NCI-H2029 treated with DMSO at 0.1 percent for 48 hours (cell line): ENCODE measurements around the gene TRAM2.

Source experiments
- DNase-seq: peaks from one replicate; lab custom pipeline; 2025; lab: John Stamatoyannopoulos, UW

Gene TRAM2

DNA sequence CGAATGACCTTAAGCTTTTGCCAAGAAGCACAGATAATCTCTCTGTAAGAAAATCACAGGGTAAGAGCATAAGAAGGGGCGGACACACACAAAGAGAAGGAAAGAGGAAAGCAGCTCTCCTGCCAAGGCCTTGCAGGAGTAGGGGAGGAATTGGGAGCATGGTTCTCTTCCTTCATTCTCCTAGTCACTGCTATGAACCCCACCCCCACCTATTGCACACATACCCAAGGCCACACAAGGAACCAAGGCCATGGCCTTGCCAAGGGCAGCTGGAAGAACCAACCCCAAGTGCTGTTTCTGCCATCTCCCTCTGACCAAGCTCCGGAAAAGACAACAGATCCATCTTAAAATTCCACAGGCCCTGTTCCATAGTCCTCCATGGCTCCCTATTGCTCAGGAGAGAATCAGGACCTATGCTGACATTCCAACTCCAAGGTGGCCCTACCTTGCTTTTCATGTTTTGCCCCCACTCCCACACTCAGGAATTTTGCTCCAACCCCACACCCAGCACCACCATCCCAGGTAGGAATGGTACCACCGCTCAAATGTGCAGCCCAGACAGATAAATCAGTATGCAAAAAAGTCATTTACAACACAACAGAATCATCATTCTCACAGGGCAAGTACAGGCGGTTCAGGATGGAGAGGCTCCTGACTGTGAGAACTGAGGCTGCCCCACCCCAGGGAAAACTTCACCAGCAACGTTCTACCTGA is 31.3 kb downstream of the TRAM2 start:
- DNase-seq, result no peak

DNA sequence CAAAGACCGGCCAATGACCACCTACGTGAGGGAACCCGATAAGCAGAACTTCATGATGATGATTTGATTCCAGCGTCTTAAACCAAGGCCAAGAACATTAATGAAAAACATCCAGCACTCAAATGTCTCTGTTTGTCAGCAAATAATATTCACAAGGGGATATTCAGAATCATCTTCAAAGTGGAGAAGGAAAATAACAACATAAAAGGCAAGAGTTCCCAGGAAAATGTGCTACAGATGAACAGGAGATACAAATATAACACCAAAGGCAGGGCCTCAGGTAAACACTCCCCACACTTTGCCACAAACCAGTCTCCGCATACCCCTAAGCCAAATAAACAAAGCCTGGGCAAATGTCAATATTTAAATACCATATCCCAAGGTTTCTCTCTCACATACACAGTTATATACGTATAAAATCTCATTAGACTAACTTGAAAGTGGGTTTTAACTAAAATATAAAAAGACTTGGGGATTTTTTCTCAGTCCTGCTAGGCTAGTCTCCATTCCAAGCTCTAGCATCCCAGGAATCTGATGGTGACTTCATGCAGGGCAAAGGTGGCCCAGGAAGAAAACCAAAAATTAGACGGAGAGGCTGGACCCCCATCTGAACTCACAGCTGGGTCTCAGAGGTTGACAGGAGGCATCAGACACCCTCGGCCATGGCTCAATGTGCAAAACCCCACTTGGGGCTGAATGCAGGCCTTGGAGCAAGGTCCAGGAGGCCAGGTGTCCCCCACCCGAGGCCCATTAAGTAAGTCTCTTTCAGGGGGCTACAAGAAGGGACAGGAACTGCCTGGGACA is 32.1 kb downstream of the TRAM2 start:
- DNase-seq, result no peak

DNA sequence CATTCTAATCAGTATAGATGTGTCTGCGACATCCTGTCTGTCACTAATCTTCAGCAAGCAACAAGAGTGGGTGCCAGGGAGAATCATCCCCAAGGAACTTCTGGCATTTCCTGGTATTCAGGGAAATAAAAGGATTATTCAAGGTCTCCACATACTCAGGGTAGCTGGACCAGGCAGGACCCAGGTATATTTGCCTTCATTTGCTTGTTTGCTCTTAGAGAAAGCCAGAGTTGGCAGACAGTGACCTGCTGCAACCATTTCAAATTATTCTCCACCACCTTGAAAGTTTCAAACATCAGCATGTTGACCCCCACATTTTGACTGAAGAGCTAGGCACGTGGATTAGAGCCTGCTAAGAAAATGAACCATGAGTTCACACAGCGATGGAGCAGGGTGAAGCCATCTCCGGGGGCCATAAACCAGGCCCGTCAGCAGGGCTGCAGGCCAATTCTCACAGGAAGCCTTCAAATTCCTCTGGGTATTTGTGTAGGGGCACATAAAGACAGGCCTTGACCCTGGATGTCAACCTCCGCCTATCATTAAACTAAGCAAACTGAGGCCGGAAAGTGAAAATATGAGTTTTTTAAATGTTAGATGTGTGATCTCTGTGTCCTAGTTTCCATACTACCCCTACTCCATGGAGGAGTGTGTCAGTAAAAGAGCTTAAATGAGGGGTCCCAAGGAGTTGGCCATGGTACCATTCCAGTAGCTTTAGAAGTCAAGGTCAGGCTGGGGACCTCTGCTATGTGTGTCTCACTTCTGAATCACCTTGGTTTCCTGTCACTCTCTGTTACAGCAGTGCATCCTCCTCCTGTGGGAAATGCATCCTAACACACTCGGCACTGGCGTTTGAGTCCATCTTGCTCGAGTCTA is 32.9 kb downstream of the TRAM2 start:
- no peak for DNase-seq

DNA sequence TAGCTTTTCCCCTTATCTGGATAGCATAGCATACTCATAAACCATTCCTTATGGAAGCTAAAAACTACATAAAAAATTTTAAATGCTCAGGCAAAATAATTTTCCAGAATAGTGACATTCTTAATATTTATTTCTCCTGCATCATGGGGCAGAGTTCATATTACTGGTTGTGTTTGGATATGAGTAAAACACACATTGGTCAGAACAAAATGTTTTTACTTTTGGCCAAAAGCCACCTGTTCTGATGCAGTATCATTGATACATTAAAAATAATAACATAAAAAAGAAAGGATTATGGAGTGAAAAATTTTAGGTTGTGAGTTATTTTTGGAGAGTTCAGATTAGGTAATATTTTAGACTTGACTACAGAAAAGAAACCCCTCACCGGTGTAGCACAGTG is 33.6 kb downstream of the TRAM2 start:
- no peak for DNase-seq

DNA sequence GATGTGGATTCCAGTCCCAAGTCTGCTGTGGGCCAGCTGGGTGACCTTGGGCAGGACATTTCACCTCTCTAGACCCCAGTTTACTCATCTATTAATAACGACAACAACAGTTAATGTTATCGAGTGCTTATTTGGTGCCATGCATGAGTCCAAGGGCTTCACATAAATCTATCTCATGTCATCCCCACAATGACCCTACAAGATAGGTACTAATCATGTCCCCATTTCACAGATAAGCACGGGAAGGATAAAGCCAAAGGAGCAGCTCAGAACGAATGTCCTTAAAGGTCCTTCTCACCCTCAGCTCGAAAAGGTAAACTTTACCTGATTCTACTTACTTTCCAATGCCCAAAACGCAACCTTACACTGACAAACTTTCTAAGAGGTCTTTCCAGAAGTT is 35.7 kb downstream of the TRAM2 start:
- no peak for DNase-seq

DNA sequence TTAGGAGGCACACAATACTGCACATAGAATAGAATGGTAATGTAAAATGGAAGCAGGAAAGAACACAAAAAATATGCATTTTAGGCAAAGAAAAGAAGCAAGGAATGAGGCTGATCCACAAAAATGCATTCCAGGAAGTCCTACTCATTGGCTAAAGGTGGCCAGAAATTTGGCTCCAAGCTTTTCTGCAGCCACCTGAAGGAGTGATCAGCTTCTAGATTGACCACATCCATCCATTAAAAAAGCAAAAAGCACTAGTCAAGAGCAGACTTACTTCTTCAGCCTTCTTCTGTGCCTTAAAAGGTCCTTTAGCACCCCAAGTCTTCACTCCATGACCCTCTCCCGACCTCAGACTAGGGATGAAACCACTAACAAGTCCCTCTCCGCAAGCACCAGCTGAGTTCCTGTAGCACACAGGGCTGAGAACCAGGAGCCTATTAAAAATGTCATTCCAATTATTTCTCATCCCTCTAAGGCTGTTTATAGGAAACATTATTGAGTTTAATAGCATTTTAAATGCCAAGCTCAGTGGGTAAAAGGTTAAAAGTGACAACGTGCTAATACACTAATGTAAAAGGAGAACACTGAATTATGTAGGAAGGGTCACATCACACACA is 36.5 kb downstream of the TRAM2 start:
- no peak for DNase-seq

DNA sequence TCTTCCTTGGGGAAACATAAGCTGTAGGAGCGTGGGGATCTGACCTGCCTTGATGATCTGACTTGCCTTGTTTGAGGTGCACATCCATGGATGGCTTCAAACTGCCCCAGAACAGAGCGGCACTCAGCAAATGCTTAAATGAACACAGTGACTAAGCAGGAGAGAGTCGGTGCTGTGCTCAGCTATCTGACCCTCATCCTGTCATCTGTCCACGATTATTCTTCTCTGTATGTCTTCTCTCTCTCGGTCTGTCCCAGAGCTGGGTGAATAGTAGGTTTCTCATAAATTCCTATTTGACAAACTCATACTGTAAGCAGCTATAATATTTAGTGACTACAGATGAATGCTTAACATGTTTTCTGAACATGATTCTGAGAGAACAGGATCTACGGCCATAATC is 37.3 kb downstream of the TRAM2 start:
- no peak for DNase-seq

DNA sequence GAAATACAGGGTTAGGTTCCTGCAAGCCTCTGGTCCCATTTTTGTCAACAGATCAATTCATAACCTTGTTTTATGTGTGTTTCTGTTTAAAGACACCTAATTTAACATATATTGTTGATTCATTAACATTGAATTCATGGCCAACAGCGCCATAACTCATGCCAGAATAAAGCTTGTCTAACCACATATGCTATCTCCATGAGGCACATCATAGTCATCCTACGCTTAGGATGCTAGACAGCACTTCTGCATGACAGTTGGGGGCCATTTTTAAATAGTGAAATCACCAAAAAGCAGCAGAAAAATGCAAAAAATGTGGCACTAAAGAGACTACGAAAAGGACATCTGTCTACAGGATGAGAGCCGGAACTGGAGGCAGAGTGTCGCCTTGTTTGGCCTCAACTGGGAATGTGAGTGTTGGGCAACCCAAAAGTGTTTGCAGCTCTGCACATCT is 37.9 kb downstream of the TRAM2 start:
- DNase-seq, result no peak

DNA sequence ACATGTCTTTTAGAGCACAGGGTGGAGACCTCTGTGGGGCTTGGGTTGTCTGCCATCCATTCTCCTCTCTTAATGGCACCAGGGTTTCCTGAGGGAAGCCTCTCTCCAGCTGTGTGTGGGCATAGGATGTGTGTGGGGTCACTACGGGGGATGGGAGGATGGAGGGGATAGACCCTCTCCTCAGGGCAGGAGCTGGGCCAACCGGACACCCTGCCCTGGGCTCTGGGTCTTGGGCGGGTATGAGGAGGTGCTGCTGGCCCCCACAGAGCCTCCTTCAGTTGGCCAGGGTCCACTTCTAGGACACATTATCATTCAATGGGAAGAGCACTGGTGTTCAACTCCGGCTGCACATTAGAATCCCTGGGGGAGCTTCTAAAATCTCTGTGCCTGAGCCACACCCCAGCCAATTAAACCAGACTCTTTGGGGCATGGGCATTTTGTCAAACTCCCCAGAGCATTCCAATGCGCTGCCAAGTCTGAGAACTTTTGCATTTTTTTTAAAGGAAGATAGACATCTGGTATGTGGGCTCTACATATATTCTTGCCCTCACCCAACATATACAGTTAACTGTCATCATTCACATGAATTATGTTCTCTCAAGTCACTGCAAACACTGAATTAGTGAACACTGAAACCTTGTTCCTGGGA is 38.5 kb downstream of the TRAM2 start:
- no peak for DNase-seq

DNA sequence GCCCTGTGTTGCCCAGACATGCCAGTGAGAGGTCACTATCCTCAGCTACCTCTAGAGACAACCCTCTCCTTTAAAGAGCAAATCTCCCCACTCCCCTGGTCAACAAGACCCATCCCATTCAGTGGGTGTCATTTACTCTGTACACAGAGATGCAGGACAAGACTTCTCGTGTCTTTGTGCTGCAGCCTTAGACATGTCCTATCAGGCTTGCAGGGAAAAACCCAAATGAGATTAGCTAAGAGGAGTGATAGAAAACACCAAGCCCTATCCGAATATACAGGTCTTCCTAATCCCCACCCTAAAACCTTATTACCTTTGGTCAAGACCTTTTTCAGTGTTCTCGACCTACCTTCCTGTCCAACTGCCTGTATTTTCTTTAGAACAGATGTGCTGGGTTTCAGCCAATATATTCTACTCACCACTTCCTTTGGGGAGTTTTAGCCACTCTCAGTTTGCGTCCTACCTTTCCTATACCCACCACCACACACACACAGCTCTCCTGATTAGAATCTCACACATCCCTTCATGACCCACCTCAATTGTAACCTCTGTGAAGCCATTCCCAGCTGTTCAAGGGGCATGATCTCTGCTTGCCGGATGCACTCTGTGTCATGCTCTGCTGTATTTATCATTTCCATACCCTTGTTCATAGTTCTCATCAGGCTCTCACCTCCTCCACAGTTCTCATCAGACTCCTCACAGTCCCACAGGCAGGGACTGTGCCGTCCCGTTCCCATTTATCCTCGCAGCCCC is 39.7 kb downstream of the TRAM2 start:
- DNase-seq, result no peak

DNA sequence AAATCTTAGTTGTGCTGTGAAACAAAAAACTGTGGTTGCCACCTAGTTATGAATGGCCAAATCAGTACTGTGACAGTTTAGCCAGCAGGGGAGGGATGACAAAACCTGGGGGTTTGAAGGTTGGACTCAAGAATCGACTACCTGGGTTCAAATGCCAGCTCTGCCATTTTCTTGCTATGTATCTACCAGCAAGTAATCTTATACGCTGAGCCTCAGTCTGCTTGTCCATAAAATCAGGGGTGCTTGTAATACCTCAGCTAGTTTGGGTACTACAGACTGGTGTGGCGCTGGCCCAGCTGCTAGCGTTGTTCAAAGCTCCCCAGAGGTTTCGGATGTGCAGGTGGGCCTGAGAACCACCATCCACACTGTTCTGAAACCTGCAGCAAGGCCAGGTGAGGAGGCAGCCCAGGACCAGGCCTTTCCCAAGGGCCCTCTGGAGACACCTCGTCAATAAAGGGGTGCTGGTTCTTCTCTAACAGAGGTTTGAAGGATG is 40.4 kb downstream of the TRAM2 start:
- DNase-seq, result no peak

DNA sequence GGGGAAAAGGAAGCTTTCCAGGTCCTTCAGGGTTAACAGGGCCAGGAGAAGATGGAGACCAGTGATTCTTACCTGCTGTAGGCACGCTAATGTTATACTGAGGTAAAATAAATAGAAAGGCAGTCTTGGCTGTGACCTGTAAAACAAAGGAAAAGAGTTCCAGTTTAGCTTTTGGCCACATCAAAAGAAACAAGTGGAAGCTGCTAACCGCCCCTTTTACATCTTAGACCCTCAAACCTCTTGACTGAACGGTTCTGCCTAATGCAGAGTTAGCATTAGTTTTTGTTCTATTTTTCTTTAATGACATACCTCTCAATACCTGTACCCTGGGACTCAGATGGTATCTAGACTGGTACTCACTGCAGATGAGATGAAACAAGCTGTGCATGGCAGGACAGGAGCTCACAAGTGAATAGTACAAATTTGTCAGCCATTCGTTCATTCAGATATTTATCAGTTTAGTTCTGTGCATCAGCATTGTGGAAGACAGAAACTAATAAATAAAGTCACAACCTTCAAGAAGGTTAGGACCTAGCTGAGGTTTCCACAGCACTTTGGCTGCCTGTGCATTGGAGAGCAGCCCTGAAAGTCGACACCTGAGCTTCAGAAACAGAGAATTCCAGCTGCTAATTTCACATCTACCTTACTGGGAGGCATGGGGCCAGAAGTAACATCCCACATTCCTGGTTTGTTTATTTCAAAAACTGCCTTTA is 41.0 kb downstream of the TRAM2 start:
- no peak for DNase-seq

DNA sequence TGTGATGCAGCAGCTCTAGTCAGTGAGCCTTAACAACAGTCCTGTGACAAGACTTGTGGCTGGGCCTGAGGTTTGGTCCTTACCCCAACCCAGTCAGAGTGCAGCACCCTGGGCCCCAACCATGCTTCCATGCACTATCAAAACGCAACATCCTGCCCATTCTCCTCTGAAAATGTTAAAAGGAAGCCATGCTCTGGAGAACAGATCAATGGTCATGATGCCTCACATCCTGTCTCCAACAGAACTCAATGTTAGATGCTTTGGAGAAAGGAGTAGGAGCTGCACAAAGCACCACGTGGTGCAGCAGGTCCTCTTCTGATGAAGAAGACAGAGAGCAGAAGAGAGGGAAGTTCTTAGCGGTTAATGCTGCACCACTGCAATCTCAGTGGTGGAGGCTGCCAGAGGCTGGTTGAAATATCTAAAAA is 41.9 kb downstream of the TRAM2 start:
- no peak for DNase-seq

DNA sequence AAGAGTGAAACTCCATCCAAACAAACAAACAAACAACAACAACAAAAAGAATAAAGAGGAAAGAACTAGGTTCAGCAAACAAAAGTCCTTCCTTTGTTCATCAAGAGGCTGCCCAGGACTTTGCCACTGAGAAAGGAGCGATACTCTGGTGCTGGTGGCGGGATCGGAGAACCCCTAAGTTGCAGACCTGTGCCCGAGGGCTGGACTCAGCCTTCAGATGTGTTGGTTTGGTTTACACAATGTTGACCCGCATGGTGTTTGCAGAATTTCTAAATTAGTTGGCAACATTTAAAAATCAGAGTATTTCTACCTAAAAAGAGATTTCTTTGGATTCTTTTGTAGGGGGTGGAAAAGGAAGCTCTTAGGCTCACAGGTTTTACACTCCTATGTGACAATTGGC is 42.5 kb downstream of the TRAM2 start:
- DNase-seq, result no peak

DNA sequence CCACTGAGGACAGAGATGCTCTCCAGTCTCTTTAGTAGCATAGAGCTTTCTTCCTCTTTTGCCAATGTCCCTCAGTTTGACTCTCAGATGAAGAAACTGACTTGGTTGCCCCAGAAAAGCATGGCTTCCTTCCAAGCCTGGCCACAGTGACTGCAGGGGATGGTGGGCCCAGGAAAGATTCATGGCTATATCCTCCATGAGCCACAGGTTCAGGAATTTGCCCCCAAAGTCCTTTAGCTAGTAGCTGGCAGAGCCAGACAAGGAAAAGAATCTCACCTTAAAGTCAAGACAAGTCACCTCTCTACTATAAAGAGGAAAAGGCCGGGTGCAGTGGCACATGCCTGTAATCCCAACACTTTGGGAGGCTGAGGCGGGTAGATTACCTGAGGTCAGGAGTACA is 43.4 kb downstream of the TRAM2 start:
- DNase-seq, result no peak

DNA sequence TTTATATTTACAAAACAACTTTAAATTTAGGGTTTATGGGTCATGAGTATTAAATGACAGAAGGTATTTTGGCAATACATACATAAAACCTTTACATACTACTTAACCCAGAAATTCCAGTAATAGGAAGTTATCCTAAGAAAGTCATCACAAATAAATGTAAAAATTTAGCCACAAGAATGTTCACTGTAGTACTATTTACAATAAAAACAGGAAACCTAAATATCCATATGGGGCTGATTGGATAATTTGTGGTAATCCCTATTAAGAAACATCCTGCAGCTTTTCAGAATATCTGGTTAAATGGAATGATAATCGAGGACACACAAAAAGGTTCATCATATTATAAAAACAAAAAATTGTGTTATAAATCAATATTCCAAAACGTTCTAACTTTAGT is 44.4 kb downstream of the TRAM2 start:
- no peak for DNase-seq

DNA sequence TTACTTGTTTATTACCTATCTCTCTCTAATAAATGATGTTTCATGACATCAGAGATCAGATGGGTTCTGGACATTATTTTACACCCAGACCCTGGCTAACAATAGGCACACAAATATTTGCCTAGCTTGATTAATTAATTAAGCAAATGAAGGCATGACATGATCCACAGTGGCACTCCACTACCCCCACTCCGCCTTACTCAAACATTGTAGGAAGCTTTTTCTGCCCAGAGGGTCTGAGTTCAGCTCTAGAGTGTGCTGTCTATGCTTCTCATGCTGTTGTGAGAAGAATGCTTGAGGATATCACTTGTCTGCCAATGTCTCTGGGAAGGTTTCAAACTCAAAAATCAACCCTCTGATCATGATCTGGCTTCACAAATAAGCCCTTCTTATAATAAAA is 45.0 kb downstream of the TRAM2 start:
- DNase-seq, result no peak

DNA sequence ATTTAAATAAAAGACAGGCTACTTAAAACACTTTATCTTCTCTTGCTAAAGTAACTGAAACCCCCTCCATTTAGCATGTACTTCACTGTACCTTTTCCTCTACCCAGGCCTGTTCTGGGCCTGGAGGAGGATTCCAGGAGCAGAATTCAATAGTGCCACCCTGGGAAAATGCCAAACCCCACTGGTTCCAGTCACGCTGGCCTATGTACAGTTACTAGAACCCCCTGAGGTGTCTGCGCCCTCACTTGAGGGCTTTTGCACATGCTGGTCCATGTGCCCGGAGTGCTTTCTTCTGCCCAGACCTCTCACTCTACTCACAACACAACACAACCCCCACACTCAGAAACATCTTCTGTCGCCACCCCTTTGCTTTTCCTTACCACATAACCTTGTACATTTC is 45.5 kb downstream of the TRAM2 start:
- DNase-seq, result no peak

DNA sequence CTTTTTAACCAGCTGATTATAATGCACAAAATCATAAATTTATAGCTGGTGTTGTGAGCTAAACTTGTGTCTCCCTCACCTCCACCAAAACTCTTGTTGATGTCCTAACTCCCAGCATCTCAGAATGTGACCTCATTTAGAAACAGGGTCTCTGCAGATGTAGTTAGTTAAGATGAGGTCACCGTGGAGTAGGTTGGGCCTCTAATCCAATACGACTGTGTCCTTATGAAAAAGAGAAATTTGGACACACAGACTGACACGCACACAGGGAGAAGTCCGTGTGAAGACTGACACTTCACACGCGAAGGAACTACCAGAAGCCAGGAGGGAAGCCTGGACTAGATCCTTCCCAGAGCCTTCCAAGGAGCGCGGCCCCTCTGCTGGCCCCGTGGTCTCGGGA is 46.5 kb downstream of the TRAM2 start:
- no peak for DNase-seq

DNA sequence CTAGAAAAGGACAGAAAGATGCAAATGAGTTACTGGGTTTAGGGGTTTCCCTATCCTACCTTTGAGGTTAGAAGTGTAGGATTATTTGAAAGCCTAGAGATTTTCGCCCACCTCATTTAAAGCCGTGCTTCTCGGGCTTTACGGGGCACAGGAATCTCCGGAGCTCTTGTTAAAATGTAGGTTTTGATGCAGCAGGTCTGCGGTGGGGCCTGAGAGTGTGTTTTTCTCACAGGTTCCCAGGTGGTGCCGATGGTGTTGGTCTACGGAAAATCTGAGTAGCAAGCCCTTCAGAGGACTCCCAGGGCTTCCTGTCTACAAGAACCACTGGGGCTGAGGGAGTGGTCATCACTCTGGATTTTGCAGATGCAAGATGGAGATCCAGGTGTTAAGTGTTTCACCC is 47.5 kb downstream of the TRAM2 start:
- no peak for DNase-seq
